Nephron (organoid): Measurements from ENCODE around the gene CDKN2AIP.

ENCODE experiments used
- H3K27ac Mint-ChIP-seq, 3 experiments: 2 replicates each; pipeline ENCODE4 v1.8.0; 2020; ENCODE audit warnings: mixed read lengths in 3 of 3, mild to moderate bottlenecking in 2 of 3, moderate library complexity in 1 of 3
- H3K27me3 Mint-ChIP-seq: 2 replicates; pipeline ENCODE4 v1.8.0; 2021; ENCODE audit warnings: low read depth, mild to moderate bottlenecking, moderate library complexity, mixed read lengths
- H3K36me3 Mint-ChIP-seq: 2 replicates; pipeline ENCODE4 v1.8.0; 2020; ENCODE audit warnings: low read depth, mixed read lengths
- H3K4me1 Mint-ChIP-seq: 2 replicates; pipeline ENCODE4 v1.8.0; 2020; ENCODE audit warnings: mixed read lengths
- H3K4me3 Mint-ChIP-seq, 3 experiments: 2 replicates each; pipeline ENCODE4 v1.8.0; 2020; ENCODE audit warnings: mild to moderate bottlenecking in 3 of 3, mixed read lengths in 3 of 3, moderate library complexity in 2 of 3
- H3K9me3 Mint-ChIP-seq: 2 replicates; pipeline ENCODE4 v1.8.0; 2020; ENCODE audit warnings: mixed read lengths
- CTCF ChIP-seq, 3 experiments: fragments of 200-600 bp; sonication (generic); IDR thresholded peaks; one replicate each; pipeline ENCODE4 v1.5.0; 2021; ENCODE audit warnings: antibody characterized with exemption in 3 of 3; ENCODE audit not compliant: unreplicated experiment in 3 of 3

The CDKN2AIP gene

GRCh38 chr4:183483997-183484396 lies 39.6 kb downstream of the CDKN2AIP start:
- H3K27me3 Mint-ChIP-seq: peaks cover 3% of the 10 kb centered on the region
- no peak for TF ChIP-seq CTCF (IDR thresholded peaks at IDR 0.05; ENCODE audit: unreplicated experiment in 3 of 3)
- no peaks in the 10 kb centered on the region for H3K9me3 Mint-ChIP-seq
- H3K36me3 Mint-ChIP-seq: peaks cover 15% of the 10 kb centered on the region
- H3K27ac Mint-ChIP-seq: no peak overlapping the region
- H3K4me1 Mint-ChIP-seq: no peaks in the 10 kb centered on the region
- no peak overlapping the region for H3K4me3 Mint-ChIP-seq

GRCh38 chr4:183485411-183486160 lies 41.1 kb downstream of the CDKN2AIP start:
- H3K4me1 Mint-ChIP-seq: no peaks in the 10 kb centered on the region
- peaks cover 19% of the 10 kb centered on the region for H3K36me3 Mint-ChIP-seq
- peaks cover 3% of the 10 kb centered on the region for H3K27me3 Mint-ChIP-seq
- H3K27ac Mint-ChIP-seq: no peak overlapping the region
- TF ChIP-seq CTCF (IDR thresholded peaks at IDR 0.05; ENCODE audit: unreplicated experiment in 3 of 3): no peak
- peaks cover 3% of the 10 kb centered on the region for H3K9me3 Mint-ChIP-seq
- H3K4me3 Mint-ChIP-seq: no peak overlapping the region

DNA sequence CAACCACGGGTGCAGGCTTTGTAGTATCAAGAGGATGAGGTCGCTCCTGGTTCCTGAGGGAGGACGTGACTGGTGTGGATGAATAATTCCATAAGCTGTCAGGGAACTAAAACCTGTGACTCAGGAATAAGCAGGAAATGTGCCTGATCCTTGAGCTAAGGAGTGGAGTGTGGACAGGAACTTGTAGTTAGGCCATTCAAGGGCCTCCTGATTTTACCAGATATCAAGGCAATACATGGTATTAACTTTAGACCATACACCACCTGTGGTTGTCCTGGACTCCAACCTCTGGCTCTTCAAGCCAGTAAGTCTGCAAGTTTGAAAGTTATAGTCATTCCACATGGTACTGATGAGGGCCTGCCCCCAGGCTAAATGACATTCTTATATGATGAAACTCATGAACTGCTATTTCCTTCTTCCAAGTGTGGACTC lies 48.4 kb downstream of the CDKN2AIP start:
- Mint-ChIP-seq H3K27ac (no peak overlapping the region), H3K36me3 (peaks cover 44% of the 10 kb centered on the region), H3K4me1 (no peaks in the 10 kb centered on the region), H3K4me3 (no peak overlapping the region), H3K9me3 (peaks cover 11% of the 10 kb centered on the region), H3K27me3 (no peaks in the 10 kb centered on the region)
- no peak for TF ChIP-seq CTCF (IDR thresholded peaks at IDR 0.05; ENCODE audit: unreplicated experiment in 3 of 3)

DNA sequence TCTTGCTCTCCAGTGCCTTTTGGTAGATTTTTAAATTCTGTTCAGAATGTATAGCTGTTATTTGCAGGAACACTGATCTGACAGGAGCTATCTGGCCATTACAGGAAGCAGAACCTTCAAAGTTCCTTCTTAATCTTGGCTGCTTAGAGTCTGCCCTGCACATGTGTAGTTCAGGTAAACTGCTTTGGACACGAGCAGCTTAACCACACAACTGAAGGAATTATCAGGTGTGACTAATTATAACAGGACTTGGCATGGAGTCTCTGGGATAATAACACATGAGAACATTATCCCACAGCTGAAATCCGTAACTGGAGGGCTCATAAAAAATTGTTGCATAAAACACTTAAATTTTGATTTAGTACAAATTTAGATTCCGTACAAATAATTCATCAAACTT lies 48.8 kb downstream of the CDKN2AIP start:
- H3K27me3 Mint-ChIP-seq: no peaks in the 10 kb centered on the region
- H3K27ac Mint-ChIP-seq: no peak overlapping the region
- H3K4me3 Mint-ChIP-seq: no peak overlapping the region
- no peaks in the 10 kb centered on the region for H3K4me1 Mint-ChIP-seq
- H3K36me3 Mint-ChIP-seq: peaks cover 44% of the 10 kb centered on the region
- TF ChIP-seq CTCF (IDR thresholded peaks at IDR 0.05; ENCODE audit: unreplicated experiment in 3 of 3): no peak
- peaks cover 11% of the 10 kb centered on the region for H3K9me3 Mint-ChIP-seq

DNA sequence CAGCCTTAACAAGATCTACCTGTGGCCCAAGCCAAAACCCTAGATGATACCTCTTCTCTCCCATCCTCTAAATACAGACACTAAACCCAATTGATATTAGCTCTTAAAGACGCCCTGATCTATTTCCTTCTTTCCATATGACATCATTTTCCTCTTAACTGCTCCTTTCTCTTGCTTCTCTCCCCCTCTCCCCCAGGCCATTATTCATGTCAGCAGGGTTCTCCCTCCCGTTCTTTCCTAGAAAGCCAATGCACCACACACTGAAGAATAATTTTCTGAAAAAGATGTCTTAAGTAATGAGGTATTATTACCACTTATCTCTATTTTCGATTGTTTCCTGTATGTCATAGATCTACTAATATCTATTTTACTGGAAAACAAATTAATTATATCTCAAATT lies 50.7 kb downstream of the CDKN2AIP start:
- no peaks in the 10 kb centered on the region for H3K4me1 Mint-ChIP-seq
- H3K36me3 Mint-ChIP-seq: peaks cover 44% of the 10 kb centered on the region
- H3K27me3 Mint-ChIP-seq: no peaks in the 10 kb centered on the region
- H3K9me3 Mint-ChIP-seq: peaks cover 11% of the 10 kb centered on the region
- H3K4me3 Mint-ChIP-seq: no peak overlapping the region
- peak overlapping the region in 2 of 3 experiments; percentile 5 to 6 for H3K27ac Mint-ChIP-seq
- TF ChIP-seq CTCF (IDR thresholded peaks at IDR 0.05; ENCODE audit: unreplicated experiment in 3 of 3): no peak
